ENCODE measurements around the gene CASZ1. TPM values are rescaled to one million over a fixed set of nuclear protein-coding genes. Genes with fewer than 3 reads are reported as not detected.

Gene CASZ1
- total RNA-seq, 1 experiment from 2014 or later: 15.2 TPM

DNA sequence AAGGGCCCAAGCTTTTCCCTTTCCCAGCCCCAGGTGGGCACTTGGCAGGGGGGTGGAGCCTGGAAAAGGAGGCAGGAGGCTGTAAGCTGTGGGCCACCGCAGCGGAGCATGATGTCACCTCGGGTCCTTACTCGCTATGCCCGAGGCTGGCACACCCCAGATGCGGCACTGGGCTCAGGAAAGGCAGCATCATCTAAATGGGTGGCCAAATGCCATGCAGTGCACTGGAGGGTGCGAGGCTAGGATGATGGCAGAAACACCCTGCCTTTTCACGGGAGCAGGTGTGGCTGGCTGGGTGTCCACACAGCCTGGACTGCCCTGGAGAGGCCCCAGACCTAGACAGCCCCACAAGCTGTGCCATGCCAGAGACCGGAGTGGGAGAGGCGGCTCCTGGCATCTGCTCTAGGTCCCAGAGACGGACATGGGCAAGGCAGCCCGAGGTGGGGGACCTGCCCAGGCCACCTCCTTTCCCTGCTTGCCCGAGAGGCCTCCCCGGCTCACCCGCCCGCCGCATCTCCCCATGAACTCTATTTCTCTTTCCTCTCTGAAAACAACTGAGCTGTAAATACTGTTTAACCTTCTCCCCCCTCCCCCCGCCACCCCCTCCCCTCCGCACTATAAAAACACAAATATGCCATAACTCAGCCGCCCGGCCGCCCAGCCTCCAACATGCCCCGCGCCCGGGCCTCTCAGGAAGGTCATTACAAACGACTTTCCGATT, 124.7 kb downstream of the CASZ1 start:
- Histone ChIP-seq H3F3A (ENCODE audit: insufficient read depth, low read depth) (no peaks in the 10 kb centered on the region), H3K4me3 (no peak overlapping the region), H3K36me3 (ENCODE audit: low read depth) (no peaks in the 10 kb centered on the region), H4K20me1 (ENCODE audit: insufficient read depth) (no peaks in the 10 kb centered on the region), H2AFZ (no peak overlapping the region), H3K4me1 (replicated peaks; ENCODE audit: insufficient read depth) (no peaks in the 10 kb centered on the region), H3K27me3 (ENCODE audit: insufficient read depth, low read depth) (no peaks in the 10 kb centered on the region), H3K4me2 (no peak overlapping the region), H3K9me3 (ENCODE audit: insufficient read depth, low read depth) (no peaks in the 10 kb centered on the region), H3K9me2 (ENCODE audit: insufficient read depth) (no peaks in the 10 kb centered on the region), H3K79me2 (ENCODE audit: low read depth) (no peaks in the 10 kb centered on the region), H3K27ac (no peak overlapping the region)
- ChIA-PET CTCF (no interaction called here), POLR2A (ENCODE audit: unreplicated experiment) (no interaction called here)
- TF ChIP-seq EZH2 (IDR thresholded peaks at IDR 0.05; ENCODE audit: low read depth): no peak
- TF ChIP-seq CTCF (conservative IDR thresholded peaks at IDR 0.05): no peak
- no peak for DNase-seq
- intact Hi-C loops (cut with micrococcal nuclease; ENCODE audit: unreplicated experiment): no loop called here
- no TSS peak for BruUV-seq (replicated peaks)

DNA sequence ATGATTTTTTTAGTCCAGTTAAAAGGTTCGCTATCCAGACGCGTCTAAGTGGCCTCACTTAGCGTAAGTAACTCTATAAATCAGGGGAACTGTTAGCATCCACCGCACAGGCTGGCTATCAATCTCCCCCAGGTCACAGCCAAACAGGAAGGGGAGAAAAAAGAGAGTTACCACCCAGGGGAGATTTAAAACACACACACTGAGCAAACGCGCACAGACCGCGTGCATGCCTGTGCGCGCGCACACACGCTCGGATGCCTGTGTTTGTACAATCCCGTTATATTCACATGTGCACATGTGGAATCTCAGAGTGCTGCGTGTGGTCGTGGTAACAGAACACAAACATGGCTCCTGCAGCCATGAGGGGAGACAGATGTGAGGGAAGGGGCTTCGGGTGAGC, 125.4 kb downstream of the CASZ1 start:
- ChIA-PET CTCF (no interaction called here), POLR2A (ENCODE audit: unreplicated experiment) (no interaction called here)
- Histone ChIP-seq H3K9me2 (ENCODE audit: insufficient read depth) (no peaks in the 10 kb centered on the region), H3K79me2 (ENCODE audit: low read depth) (no peaks in the 10 kb centered on the region), H4K20me1 (ENCODE audit: insufficient read depth) (no peaks in the 10 kb centered on the region), H3K4me3 (no peak overlapping the region), H3F3A (ENCODE audit: insufficient read depth, low read depth) (no peaks in the 10 kb centered on the region), H3K4me2 (no peak overlapping the region), H3K27ac (no peak overlapping the region), H3K9me3 (ENCODE audit: insufficient read depth, low read depth) (no peaks in the 10 kb centered on the region), H3K36me3 (ENCODE audit: low read depth) (no peaks in the 10 kb centered on the region), H2AFZ (no peak overlapping the region), H3K4me1 (replicated peaks; ENCODE audit: insufficient read depth) (no peaks in the 10 kb centered on the region), H3K27me3 (ENCODE audit: insufficient read depth, low read depth) (no peaks in the 10 kb centered on the region)
- BruUV-seq (replicated peaks): no TSS peak
- no peak for TF ChIP-seq CTCF (conservative IDR thresholded peaks at IDR 0.05)
- TF ChIP-seq EZH2 (IDR thresholded peaks at IDR 0.05; ENCODE audit: low read depth): no peak
- DNase-seq: no peak
- intact Hi-C loops (cut with micrococcal nuclease; ENCODE audit: unreplicated experiment): no loop called here

GRCh38 chr1:10670190-10670589, 126.3 kb downstream of the CASZ1 start:
- BruUV-seq (replicated peaks): no TSS peak
- no peak overlapping the region for H3K27ac ChIP-seq
- H3K79me2 ChIP-seq (ENCODE audit: low read depth): no peaks in the 10 kb centered on the region
- H3K4me1 ChIP-seq (replicated peaks; ENCODE audit: insufficient read depth): no peaks in the 10 kb centered on the region
- H3K4me3 ChIP-seq: no peak overlapping the region
- ChIA-PET CTCF (no interaction called here), POLR2A (ENCODE audit: unreplicated experiment) (no interaction called here)
- no peaks in the 10 kb centered on the region for H3K9me2 ChIP-seq (ENCODE audit: insufficient read depth)
- DNase-seq: no peak
- TF ChIP-seq CTCF (conservative IDR thresholded peaks at IDR 0.05) (no peak), EZH2 (IDR thresholded peaks at IDR 0.05; ENCODE audit: low read depth) (no peak)
- no peaks in the 10 kb centered on the region for H3K9me3 ChIP-seq (ENCODE audit: insufficient read depth, low read depth)
- no peak overlapping the region for H2AFZ ChIP-seq
- no peaks in the 10 kb centered on the region for H3F3A ChIP-seq (ENCODE audit: insufficient read depth, low read depth)
- H3K27me3 ChIP-seq (ENCODE audit: insufficient read depth, low read depth): no peaks in the 10 kb centered on the region
- H3K36me3 ChIP-seq (ENCODE audit: low read depth): no peaks in the 10 kb centered on the region
- no peak overlapping the region for H3K4me2 ChIP-seq
- intact Hi-C loops (cut with micrococcal nuclease; ENCODE audit: unreplicated experiment): no loop called here
- no peaks in the 10 kb centered on the region for H4K20me1 ChIP-seq (ENCODE audit: insufficient read depth)

All from PC-9 (cell line).